SK-N-SH (cell line): ENCODE data around the gene IRAK2. TPM values are rescaled to one million over a fixed set of nuclear protein-coding genes. Genes with fewer than 3 reads are reported as not detected.
A peak's percentile ranks its signal among the peaks of the same experiment; 100 is the strongest.

Experiments used
- CTCF ChIA-PET: fragments of 300-600, 350-600 bp; formaldehyde crosslinking; extraction: SDS; loops from one replicate; lab custom pipeline; 2021; lab: Yijun Ruan, JAX
- POLR2A ChIA-PET: fragments of 350-600 bp; sonication (Branson Sonifier 250); formaldehyde crosslinking; extraction: SDS; loops from one replicate; lab custom pipeline; 2020; ENCODE audit warnings: antibody characterized with exemption, inconsistent platforms; lab: Yijun Ruan, JAX
- DNase-seq: peaks from one replicate; pipeline ENCODE4 v3.0.0; 2012
- H2AFZ ChIP-seq: fragments of 200-600 bp; sonication (generic); 2 replicates; pipeline ENCODE4 v1.8.1; 2016; ENCODE audit warnings: antibody characterized with exemption, mild to moderate bottlenecking, low read depth
- H3F3A ChIP-seq: fragments of 200-600 bp; sonication (generic); replicated peaks from 2 replicates; pipeline ENCODE3; 2016; ENCODE audit warnings: antibody characterized with exemption, mild to moderate bottlenecking; ENCODE audit not compliant: insufficient read depth
- H3K27ac ChIP-seq, 2 experiments: fragments of 200-500 bp in 1 of 2; fragments of 200-600 bp in 1 of 2; sonication (Bioruptor generic) in 1 of 2; sonication (generic), shearing (Covaris generic) in 1 of 2; 2 replicates each; pipeline versions ENCODE4 v1.5.1 to v1.6.1; 2014 to 2016; ENCODE audit warnings: low read depth in 2 of 2, inconsistent platforms in 1 of 2, low read length in 1 of 2, mild to moderate bottlenecking in 1 of 2, mixed read lengths in 1 of 2
- H3K27me3 ChIP-seq: fragments of 200-600 bp; sonication (generic), shearing (Covaris generic); 2 replicates; pipeline ENCODE4 v1.6.1; 2016; ENCODE audit warnings: mixed run types; ENCODE audit not compliant: insufficient read depth
- H3K36me3 ChIP-seq, 2 experiments: fragments of 200-500 bp in 1 of 2; fragments of 200-600 bp in 1 of 2; sonication (Bioruptor generic) in 1 of 2; sonication (generic) in 1 of 2; replicated peaks in 1 of 2; 2 replicates each; pipeline versions ENCODE3 to v1.5.1; 2014 to 2016; ENCODE audit warnings: low read length in 1 of 2, mild to moderate bottlenecking in 1 of 2; ENCODE audit not compliant: insufficient read depth in 2 of 2, control insufficient read depth in 1 of 2
- H3K4me1 ChIP-seq, 2 experiments: fragments of 200-500 bp in 1 of 2; fragments of 200-600 bp in 1 of 2; sonication (Bioruptor generic) in 1 of 2; sonication (generic), shearing (Covaris generic) in 1 of 2; 2 replicates each; pipeline versions ENCODE4 v1.5.1 to v1.6.1; 2014 to 2016; ENCODE audit warnings: low read depth in 1 of 2, low read length in 1 of 2, mixed run types in 1 of 2; ENCODE audit not compliant: insufficient read depth in 2 of 2, control insufficient read depth in 1 of 2
- H3K4me2 ChIP-seq: fragments of 200-600 bp; sonication (generic), shearing (Covaris generic); 2 replicates; pipeline ENCODE4 v1.6.1; 2017; ENCODE audit warnings: mixed run types
- H3K4me3 ChIP-seq, 2 experiments: fragments of 200-500 bp in 1 of 2; fragments of 200-600 bp in 1 of 2; sonication (Bioruptor generic) in 1 of 2; sonication (generic), shearing (Covaris generic) in 1 of 2; 2 replicates each; pipeline versions ENCODE4 v1.5.1 to v1.8.1; 2014 to 2016; ENCODE audit warnings: low read depth in 2 of 2, inconsistent platforms in 1 of 2, low read length in 1 of 2, mild to moderate bottlenecking in 1 of 2, mixed read lengths in 1 of 2, moderate library complexity in 1 of 2
- H3K79me2 ChIP-seq: fragments of 200-600 bp; sonication (generic); 2 replicates; pipeline ENCODE4 v1.8.1; 2017; ENCODE audit warnings: mild to moderate bottlenecking; ENCODE audit not compliant: insufficient read depth
- H3K9ac ChIP-seq: fragments of 200-600 bp; sonication (generic); 2 replicates; pipeline ENCODE4 v1.6.1; 2017; ENCODE audit warnings: mixed run types
- H3K9me2 ChIP-seq: fragments of 200-600 bp; sonication (generic); 2 replicates; pipeline ENCODE4 v1.6.1; 2017; ENCODE audit warnings: mixed run types
- H3K9me3 ChIP-seq: fragments of 200-600 bp; sonication (generic); 2 replicates; pipeline ENCODE4 v1.6.1; 2017; ENCODE audit warnings: mixed run types, mild to moderate bottlenecking, moderate library complexity
- H4K20me1 ChIP-seq: fragments of 200-600 bp; sonication (generic); 2 replicates; pipeline ENCODE4 v1.6.1; 2017; ENCODE audit warnings: mild to moderate bottlenecking, mixed run types; ENCODE audit not compliant: insufficient read depth
- CTCF ChIP-seq: fragments of 200-600 bp; sonication (generic); IDR thresholded peaks from 2 replicates; pipeline ENCODE4 v1.6.1; 2017; ENCODE audit warnings: antibody characterized with exemption, mild to moderate bottlenecking, moderate library complexity
- FOXJ3 ChIP-seq: sonication (generic); formaldehyde crosslinking; IDR thresholded peaks from 2 replicates; pipeline ENCODE4 v1.5.1; 2020; ENCODE audit warnings: mild to moderate bottlenecking, missing genetic modification reagents
- FOXM1 ChIP-seq: IDR thresholded peaks from 2 replicates; pipeline ENCODE4 v1.4.0; 2012; ENCODE audit warnings: low read depth, mild to moderate bottlenecking
- MXI1 ChIP-seq: IDR thresholded peaks from 2 replicates; pipeline ENCODE4 v1.6.1; 2012; ENCODE audit warnings: mild to moderate bottlenecking, low read depth, low read length, improper control_type of control experiment
- POLR2AphosphoS5 ChIP-seq: IDR thresholded peaks from 2 replicates; pipeline ENCODE4 v1.6.1; 2012; ENCODE audit warnings: low read depth, low read length
- REST ChIP-seq: IDR thresholded peaks from 2 replicates; pipeline ENCODE4 v1.6.1; 2012; ENCODE audit warnings: mild to moderate bottlenecking, low read depth, low read length, moderate library complexity
- SMC3 ChIP-seq: IDR thresholded peaks from 2 replicates; pipeline ENCODE4 v1.6.1; 2012; ENCODE audit warnings: low read depth, low read length, improper control_type of control experiment
- TCF12 ChIP-seq: IDR thresholded peaks from 2 replicates; pipeline ENCODE4 v1.4.0; 2012
- WGBS: methylation state at CpG from one replicate; pipeline ENCODE4 v1.1.6; 2017; ENCODE audit warnings: low lambda C conversion rate; 5-methylcytosine and 5-hydroxymethylcytosine counted together
- polyA plus RNA-seq, 3 experiments: library from polyadenylated mRNA; depleted of rRNA; stranded (reverse); fragments of >200 nt; gene quantifications; 2 replicates each; pipeline ENCODE4 v1.2.3, GENCODE V29; 2012
- TF ChIP-seq, protein P1 (sequence below): IDR thresholded peaks from 2 replicates; pipeline ENCODE4 v1.4.0; 2012; ENCODE audit warnings: low read depth

The IRAK2 gene, protein sequence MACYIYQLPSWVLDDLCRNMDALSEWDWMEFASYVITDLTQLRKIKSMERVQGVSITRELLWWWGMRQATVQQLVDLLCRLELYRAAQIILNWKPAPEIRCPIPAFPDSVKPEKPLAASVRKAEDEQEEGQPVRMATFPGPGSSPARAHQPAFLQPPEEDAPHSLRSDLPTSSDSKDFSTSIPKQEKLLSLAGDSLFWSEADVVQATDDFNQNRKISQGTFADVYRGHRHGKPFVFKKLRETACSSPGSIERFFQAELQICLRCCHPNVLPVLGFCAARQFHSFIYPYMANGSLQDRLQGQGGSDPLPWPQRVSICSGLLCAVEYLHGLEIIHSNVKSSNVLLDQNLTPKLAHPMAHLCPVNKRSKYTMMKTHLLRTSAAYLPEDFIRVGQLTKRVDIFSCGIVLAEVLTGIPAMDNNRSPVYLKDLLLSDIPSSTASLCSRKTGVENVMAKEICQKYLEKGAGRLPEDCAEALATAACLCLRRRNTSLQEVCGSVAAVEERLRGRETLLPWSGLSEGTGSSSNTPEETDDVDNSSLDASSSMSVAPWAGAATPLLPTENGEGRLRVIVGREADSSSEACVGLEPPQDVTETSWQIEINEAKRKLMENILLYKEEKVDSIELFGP
- 7.7 and 8.6 TPM in 2 replicates for polyA plus RNA-seq (2012; rRNA removed)
- polyA plus RNA-seq (2012; cell fraction: cytosol; rRNA removed): 5.4 and 6.5 TPM in 2 replicates
- 6.6 and 7.6 TPM in 2 replicates for polyA plus RNA-seq (2012; cell fraction: nucleus; rRNA removed)

- CTCF ChIA-PET: interaction anchor here (0.8 to 2.1 kb wide), 10 partner anchors 9 to 128 kb away, joined by 3 to 6 read pairs (median 4); partner anchors contain the start of gene GHRL
- H3K4me1 ChIP-seq: peaks cover 7 to 12% of the 10 kb centered on the region in 2 experiments; a peak in 2 of 4 replicates
- peak within 1 kb of the TSS in 1 of 2 experiments; percentile 46; a peak in 1 of 4 replicates for H3K27ac ChIP-seq
- H3F3A ChIP-seq: peaks cover 12% of the 10 kb centered on the region
- H3K9me2 ChIP-seq: no peaks in the 10 kb centered on the region
- no peaks in the 10 kb centered on the region for H3K9me3 ChIP-seq
- no peaks in the 10 kb centered on the region for H3K27me3 ChIP-seq
- peak within 1 kb of the TSS; percentile 91 for H2AFZ ChIP-seq
- peaks cover 0 to 20% of the 10 kb centered on the region in 2 experiments for H3K36me3 ChIP-seq
- TF ChIP-seq SMC3: 0 out of 2 replicates have a peak, but pooled peaks have one; percentile 6
- 0 out of 2 replicates have a peak, but pooled peaks have one; percentile 7 for TF ChIP-seq REST
- TF ChIP-seq, protein P1, sequence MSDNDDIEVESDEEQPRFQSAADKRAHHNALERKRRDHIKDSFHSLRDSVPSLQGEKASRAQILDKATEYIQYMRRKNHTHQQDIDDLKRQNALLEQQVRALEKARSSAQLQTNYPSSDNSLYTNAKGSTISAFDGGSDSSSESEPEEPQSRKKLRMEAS: peak; percentile 48
- TF ChIP-seq MXI1: peak; percentile 28; the same call in 1 of the 2 replicates
- TF ChIP-seq CTCF: peak; percentile 62
- TF ChIP-seq POLR2AphosphoS5: peak; percentile 55
- TF ChIP-seq TCF12: no peak
- no peak for TF ChIP-seq FOXJ3
- no peak for TF ChIP-seq FOXM1
- POLR2A ChIA-PET: no interaction called here
- DNase-seq: peak; percentile 94
- H3K79me2 ChIP-seq: peaks cover 45% of the 10 kb centered on the region
- H3K4me2 ChIP-seq: peak within 1 kb of the TSS; percentile 85
- peak within 1 kb of the TSS; percentile 70 to 98 for H3K4me3 ChIP-seq
- no peaks in the 10 kb centered on the region for H4K20me1 ChIP-seq
- WGBS: 0% methylated on average over 27 of the region's 76 CpGs
- H3K9ac ChIP-seq: peak within 1 kb of the TSS; percentile 85
Measured at GRCh38 chr3:10164546-10165393, at the start of gene IRAK2. Gene IRAK2, plus strand, starts transcription at chr3:10164919. Its CDS starts 36 bp downstream, at chr3:10164955.
